Renal cortical epithelial cell (primary cell): ENCODE measurements around the gene C14orf93. TPM values are rescaled to one million over a fixed set of nuclear protein-coding genes. Genes with fewer than 3 reads are reported as not detected.

ENCODE experiments used
- DNase-seq: peaks from one replicate; pipeline ENCODE4 v3.0.0-alpha.2; 2011; ENCODE audit warnings: low read depth
- total RNA-seq: library from RNA; depleted of rRNA; stranded (reverse); fragments of >200 nt; gene quantifications from 2 replicates; pipeline ENCODE4 v1.2.3, GENCODE V29; 2014

Gene C14orf93
- total RNA-seq, 1 donor from 2014 or later: 16.2 TPM

GRCh38 chr14:22994762-22995275, 15.1 kb downstream of the C14orf93 start:
- peak; percentile 76 for DNase-seq

GRCh38 chr14:22993517-22993916, 16.4 kb downstream of the C14orf93 start:
- no peak for DNase-seq

- DNase-seq: no peak
These were observed 18.1 kb downstream of the C14orf93 start for GRCh38 chr14:22991852-22992251.

- DNase-seq: no peak
These were observed 22.7 kb downstream of the C14orf93 start for GRCh38 chr14:22987291-22987690.

GRCh38 chr14:22986508-22987054, 23.4 kb downstream of the C14orf93 start:
- DNase-seq: peak; percentile 81

- DNase-seq: no peak
These were observed 23.9 kb downstream of the C14orf93 start for GRCh38 chr14:22985894-22986507.

GRCh38 chr14:22984959-22985658, 24.8 kb downstream of the C14orf93 start:
- DNase-seq: no peak

- DNase-seq: peak; percentile 71
These were observed 27.3 kb downstream of the C14orf93 start, which contains the start of gene AJUBA for GRCh38 chr14:22982477-22983245. AJUBA (minus strand) TSS chr14:22982551; CDS start chr14:22982266, 285 bp downstream.

GRCh38 chr14:22981876-22982476, 28.0 kb downstream of the C14orf93 start:
- no peak for DNase-seq

GRCh38 chr14:22981090-22981875, 28.7 kb downstream of the C14orf93 start:
- no peak for DNase-seq

- peak; percentile 14 for DNase-seq
These were observed 29.3 kb downstream of the C14orf93 start for GRCh38 chr14:22980672-22981089.

- DNase-seq: peak; percentile 7
These were observed 30.1 kb downstream of the C14orf93 start for GRCh38 chr14:22979748-22980392.

- DNase-seq: no peak
These were observed 30.8 kb downstream of the C14orf93 start for GRCh38 chr14:22978981-22979671.

GRCh38 chr14:22978487-22978837, 31.5 kb downstream of the C14orf93 start:
- no peak for DNase-seq

- peak; percentile 89 for DNase-seq
These were observed 32.1 kb downstream of the C14orf93 start for GRCh38 chr14:22977684-22978486.

- DNase-seq: no peak
These were observed 32.6 kb downstream of the C14orf93 start for GRCh38 chr14:22977434-22977683.

- DNase-seq: peak; percentile 84
These were observed 33.1 kb downstream of the C14orf93 start for GRCh38 chr14:22976620-22977433.
